ENCODE data around the gene CELF4.

Gene CELF4

DNA sequence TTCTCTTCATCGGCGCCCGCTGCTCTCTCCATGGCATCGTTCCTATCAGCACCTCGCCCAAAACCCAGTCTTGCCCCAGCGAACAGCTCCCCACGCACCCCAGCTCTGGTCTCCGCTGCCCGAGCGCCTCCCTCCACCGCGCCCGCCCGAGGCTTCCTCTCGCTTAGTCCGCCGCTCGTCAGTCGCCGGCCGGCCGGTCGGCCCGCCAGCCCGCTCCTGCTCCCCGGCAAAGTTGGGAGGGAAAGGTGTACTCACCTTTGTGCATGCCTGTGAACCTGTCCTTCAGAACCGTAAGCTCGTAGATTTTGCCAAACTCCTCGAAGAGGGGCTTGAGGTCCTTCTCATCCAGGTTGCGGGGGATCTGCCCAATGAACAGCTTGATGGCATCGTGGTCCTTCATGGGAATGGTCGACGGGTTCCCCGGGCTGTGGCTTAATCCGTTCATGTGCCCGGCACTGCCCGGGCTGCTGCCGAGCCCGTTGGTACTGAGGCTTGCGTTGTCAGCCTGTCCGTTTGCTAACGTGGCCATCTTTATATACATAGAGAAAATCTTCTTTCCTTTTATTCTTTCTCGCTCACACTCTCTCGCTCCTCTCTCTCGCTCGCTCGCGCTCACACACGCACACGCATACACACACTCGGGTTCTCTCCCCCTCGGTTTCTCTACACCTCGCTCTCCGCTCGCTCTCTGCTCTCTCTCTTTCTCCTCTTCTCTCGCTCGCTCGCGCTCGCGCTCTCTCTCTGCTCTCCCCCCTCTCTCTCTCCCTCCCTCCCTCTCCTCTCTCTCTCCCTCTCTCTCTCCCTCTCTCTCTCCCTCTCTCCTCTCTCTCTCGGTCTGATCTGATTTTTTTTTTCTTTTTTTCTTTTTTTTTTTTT is at the start of gene CELF4:
Gene CELF4, minus strand, starts transcription at position 698 of the 876 bp plus-strand sequence.
- peak in 33 of 58 donors; percentile 10 to 72 (median 48) for DNase-seq

DNA sequence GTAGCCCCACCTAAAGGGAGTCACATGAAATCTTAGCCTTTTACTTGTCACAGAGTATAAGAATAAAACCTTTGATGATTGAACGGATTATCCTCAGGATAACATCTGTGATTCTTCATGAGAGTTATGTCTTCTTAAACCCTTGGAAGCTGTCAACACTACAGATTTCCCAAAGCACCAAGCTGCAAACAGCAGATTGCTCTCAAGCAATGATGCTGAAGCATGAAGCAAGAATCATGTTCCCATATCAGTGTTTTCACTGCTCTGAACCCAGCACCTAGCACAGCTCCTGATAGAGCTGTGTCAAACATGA is 47.6 kb upstream of the CELF4 start:
- DNase-seq, result no peak

DNA sequence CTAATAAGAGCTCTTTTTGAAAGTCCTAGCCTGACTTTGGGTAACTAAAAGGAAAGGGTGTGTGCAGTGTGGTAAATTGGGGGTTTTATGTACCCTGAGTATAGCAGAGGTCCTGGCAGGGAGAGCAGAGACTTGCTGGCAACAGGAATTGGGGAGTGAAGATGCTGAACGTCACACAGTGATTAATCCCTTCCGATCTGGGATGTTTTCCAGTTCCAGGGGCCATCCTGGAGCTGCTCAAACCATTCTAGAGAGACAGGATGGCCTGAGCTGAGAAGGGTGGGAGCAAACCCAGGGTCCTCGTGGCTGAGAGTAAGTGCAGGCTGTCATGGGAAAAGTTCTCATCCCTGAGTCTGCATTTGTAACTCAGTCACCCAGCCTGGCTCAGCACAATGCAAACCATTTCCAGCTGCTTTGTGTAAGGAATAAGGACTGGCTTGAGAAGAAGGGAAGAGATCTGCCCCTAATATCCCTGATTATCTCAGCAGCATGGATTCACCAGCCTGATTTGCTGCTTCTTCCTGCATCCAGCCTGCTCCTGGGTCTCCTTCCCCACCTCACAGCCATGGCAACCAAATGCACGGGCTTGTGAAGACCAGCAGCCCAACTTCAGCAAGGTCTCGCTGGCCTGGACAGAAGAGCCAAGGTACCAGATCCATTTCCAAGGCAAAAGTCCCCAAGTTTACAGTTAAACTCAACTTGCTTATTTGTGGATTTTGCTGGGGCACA is 47.1 kb upstream of the CELF4 start:
- peak in 1 of 58 donors; percentile 4 for DNase-seq

DNA sequence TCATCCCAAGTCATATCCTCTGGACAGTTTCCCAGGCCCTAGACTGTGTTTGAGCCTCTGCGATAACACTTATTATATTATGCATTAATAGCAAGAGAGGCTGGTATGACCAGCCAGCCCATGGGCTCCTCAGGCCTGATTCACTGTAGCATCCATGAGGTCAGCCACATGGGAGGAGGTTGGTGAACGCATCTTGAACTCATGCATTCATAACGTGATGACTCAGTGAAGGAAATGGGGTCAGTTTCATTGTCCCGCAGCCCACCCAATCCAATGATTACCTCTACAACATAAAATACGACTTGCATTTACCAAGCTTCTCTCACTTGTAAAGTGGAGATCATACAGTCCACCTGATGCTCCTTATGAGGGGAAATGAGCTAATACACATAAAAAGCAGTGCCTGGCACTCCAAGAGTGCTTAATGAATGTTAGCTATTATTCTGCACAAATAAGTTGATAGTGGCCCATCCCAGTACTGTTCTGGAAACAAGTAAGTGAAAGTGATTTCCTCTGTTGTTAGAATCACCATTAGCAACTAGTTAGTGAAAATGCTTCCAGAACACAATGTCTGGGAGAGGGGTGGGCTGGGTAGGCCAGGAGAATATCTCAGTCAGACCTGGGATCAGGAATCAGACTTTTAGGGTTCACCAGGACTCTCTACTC is 46.1 kb upstream of the CELF4 start:
- no peak for DNase-seq

DNA sequence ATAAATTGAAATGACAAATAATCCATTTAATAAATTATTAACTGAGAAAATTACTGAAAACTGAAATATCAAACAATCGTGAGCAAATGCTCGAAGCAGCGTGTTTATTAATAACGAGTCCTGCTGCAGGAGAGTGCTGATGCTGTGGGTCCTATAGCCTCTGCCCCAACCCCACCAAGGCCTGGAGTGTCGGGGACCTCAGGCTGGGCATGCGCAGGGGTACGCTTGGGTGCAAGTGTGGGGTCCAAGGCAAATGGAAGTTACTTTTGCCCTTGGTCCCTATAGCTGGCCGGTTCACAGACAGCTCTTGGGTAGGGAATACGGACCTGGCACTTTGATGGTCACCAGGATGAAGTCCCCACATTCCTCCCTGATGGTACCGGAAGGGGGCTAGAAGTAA is 43.3 kb upstream of the CELF4 start:
- DNase-seq, result no peak

DNA sequence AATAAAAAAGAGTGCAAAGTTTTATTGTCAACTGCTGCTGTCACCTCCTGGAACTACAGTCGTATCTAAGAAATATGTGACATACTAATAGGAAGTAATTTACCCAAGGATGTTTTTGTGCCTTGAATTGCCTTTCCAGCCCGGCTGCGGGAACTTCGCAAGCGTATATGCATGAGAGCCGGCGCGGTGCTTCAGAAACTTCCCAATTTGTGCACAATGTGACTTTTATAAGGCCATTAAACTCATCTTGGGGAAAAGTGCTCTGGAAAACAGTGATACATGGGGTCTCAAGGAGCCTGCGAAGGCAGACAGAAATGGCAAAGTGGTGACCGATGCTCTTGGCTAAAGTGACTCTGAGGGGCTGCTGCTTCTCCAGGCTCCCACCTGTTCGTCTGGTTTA is 41.7 kb upstream of the CELF4 start:
- no peak for DNase-seq

DNA sequence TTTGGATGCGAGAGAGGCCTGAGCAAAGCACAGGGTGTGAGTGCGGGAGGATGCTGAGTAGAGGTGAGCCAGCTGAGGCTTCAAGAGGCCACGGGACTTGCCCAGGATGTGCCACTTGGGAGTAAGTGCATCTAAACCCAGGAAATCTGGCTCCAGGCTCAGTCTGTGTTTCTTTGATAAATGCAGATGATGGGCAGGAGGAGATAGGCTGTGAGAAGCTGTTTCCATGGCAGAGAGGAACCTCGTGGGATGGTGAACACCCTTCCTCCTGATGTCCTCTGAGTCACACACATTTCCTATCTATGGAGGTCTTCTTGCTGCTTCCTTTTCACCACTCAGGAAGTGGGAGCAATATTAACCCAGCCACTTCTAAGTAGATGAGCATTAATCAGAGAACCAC is 38.4 kb upstream of the CELF4 start:
- DNase-seq, result peak in 1 of 58 donors; percentile 18

DNA sequence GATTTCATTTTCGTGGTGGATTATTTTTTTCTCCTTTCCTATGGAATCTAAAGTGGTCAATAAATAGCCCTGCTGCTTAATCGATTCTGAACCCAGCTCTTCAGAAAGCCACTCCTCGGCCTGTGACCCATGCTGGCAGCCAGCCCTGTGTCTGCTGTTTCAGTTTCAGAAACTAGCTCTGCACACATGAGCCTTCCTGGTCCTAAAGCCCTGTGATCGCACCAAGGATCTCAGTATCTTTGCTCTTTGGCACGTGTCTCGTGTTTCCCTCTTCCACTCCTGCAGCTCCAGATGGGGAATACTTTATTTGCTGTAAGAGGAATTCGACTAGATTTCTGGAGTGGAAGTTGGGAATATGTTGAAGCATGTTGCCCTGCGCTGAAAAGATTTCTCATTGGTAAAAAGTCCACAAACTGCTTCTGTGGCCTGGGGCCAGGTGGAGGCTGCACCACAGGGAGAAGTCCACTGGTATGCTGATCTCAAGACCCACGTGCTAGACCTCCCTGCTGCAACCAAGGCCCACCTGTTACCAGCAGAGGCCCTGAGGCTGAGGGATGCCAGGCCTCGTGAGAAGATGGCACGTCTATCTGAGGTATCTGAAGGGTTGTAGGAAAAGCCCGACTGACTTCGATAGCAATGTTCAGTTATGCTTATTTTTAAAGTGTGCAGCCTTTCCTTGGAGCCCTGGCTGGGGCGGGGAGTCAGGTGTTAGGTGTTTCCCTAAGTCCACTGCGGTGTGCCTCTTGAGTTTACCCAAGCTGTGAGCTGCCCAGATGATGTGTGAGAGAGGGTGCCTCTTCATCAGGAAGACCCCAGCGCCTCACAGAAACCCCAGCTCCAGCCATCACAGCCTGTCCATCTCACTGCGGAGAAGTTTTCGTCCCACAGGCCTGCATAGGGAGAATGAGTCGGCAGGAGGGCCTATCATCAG is 33.6 kb upstream of the CELF4 start:
- no peak for DNase-seq

DNA sequence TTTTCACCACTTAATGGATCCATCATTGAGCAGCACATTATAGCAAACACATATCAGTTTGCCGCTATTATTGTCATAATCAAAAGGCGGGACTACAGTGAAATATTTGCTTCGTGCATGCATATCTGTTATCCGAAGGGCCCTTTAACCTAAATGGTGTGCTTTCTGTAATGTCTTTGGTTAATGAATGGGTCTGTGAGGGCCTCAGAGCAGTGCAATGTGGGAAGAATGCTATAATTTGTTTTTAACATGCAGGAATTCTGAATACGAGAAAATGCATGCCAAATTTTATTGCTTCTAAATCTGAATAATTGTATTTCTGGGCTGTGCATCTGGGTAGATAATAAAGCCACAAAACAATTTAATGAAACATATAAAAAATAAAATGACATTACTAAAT is 32.8 kb upstream of the CELF4 start:
- no peak for DNase-seq

DNA sequence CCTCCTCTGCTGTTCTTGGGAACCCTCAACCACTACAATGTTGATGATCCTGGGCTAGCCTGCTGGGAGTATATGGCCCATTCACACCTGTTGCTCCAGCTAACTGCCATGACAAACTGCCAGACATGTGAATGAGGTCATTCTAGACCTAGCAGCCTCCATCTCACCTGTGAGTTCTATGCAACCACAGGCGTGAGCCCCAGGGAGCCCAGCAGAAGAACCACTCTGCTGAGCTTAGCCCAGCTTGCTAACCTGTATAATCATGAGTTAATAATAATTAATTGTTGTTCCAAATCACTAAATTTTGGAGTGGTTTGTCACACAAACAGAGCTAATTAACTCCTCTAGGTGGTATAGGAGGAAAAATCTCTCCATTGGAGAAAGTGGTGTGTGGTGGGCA is 24.7 kb upstream of the CELF4 start:
- no peak for DNase-seq

DNA sequence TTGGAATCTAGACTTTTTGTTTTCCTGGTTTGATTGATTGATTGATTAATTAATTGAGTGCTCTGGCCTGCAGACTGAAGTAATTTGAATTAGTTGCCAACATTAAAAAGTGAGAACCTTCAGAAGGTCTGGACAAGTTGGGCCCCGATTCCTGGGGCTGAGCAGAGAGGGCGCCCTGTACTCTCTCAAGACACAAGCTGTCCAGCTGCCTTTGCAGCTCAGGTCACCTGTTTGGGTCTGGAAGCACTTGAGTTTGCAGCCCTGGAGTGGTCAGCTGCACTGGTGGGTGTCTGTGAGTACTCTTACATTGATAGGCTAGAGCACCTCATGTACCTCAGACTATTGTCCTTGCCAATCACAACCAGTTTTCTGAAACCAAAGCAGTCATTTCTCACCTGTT is 22.7 kb upstream of the CELF4 start:
- no peak for DNase-seq

DNA sequence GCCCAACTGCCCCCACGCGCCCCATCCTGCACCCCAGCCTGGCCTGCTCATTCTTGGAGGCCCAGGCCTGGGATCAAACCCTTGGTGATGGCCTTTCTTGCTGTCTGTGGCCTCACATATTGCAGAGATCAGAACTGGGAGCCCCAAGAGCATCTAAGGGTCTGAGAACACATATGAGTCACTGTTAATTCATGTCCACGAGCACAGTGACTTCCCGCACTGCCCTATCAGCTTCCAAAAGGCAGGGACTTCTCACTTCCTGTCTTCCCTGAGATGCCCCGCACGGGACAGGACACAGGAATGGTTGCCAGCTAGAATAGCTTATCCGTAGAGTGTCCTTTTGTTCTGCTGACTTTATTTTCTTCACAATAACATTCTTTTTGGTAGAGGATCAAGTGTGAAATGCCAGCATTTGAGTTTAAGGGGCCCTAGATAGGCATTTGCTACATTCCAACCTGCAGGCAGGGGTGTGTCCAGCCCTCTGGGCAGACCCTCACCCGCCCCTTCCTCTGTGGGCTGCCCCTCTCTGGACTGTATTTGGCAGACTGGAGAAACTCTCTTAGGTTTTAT is 21.1 kb upstream of the CELF4 start:
- no peak for DNase-seq

DNA sequence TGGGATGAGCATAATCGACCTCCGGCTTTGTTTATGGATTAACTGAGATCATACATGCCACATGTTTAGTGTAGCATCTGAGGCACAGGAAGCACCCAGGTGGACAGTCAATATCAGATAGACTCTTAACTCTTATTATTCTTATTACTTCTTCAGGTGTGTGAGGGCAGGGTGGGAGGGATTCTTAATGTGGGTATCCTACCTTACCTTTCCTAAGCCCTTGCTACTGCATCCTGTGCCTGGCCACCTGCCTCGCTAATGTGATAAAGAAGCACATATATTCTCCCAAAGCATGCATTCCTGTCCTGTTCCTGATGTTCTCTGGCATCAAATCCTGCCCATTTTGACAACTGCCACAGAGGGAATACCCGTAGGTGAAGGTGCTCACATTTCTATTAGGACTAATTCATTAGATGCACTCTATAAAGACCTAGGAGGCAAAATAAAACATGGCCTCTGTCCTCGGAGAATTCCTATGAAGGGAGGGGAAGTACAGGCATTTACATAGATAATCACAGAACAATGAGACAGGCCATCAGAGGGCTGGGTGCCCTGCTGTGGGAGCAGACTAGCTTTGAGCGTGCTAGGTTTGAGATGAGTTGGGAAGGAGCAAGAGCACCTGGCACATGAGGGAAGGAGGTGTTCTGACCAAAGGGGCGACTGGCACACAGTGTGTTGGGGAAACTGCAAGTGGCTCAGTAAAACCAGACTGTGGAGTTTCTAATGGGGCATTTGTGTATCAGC is 19.5 kb upstream of the CELF4 start:
- no peak for DNase-seq

DNA sequence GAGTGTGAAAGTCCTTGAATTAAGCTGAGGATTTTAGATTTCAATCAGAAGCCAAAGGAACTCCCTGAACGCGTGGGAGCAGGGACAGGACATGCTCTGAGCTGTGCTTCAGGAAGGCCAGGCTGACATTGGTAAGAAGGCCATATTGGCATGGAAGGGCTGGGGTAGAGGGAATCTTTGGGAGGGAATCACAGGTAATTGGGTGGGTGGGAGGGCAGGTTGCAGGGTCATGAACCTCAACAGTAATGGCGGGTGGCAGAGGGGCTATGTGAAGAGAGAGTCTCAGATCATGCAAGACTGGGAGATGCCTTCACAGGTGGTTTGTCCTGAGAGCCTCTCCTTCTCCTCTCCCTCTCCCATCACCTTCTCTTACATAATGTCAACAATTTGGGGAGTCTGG is 18.6 kb upstream of the CELF4 start:
- no peak for DNase-seq

DNA sequence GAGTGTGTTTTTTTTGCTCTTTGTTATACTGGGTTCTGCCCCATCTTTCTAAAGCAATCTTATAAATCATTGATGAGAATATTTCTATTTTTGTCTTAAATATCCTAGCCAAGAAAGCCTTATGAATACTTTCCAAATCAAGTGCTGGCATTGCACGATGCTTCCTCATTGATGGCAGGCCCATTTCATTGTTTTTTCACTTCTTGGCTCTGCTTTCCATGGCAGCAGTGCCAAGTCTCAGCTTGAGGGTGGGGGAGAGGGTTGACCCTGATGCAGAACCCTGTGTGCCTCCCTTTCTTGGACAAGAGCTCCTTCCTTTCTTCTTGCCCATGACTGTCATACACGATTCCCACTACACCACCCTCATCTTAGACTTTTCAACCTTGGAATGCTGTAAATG is 16.7 kb upstream of the CELF4 start:
- DNase-seq, result peak in 14 of 58 donors; percentile 20 to 62 (median 34)

DNA sequence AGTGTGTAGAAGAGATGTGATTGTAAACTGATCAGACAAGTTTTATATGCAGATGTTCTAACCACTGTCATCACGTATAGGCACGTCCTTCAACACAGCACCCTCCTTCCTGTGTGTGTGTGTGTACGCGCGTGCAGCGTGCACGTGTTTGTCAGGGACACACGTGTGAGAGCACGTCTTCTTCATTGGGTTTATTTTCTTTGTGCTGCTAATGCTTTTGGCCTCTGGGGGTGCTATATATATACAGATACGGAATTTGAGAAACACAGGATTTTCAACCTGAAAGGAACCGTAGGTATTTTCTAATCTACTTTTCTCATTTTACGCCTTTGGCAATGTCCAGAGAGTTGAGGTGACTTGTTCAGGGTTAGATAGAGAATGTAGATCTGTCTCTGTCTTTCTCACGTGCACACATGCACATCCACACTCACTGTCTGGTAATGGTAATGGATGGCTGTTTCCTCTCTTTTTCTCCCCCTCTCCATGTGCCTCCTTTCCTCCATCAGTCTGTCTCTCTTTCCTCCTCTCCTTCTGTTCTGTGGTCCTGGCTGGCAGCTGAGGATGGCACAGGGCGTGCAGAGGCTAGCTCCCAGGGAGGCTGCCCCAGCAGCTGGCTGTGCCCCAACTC is 13.4 kb upstream of the CELF4 start:
- DNase-seq, result peak in 14 of 58 donors; percentile 14 to 67 (median 32)

DNA sequence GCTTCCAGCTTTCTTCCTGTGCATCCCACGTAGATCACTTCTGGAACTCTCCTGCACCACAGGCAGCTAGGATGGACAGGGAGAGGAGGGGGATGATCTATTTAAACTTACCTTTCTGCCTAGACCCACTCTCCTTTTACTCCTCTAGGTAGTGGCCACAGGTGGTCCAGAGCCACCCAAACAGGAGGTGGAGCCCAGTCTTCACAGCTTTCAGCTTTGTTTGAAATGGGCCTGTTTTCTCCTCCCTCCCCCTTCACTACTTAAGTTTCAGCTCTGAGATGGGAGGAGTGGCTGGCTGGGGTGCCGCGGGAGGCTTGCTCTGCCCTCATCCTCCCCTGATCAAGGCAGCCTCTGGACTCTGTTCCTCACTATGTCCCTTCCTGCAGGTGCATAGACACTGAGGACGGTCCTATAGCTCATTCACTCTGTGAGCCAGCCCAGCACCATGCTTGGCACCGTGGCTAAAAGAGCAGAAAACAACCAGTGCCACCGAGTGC is 12.6 kb upstream of the CELF4 start:
- no peak for DNase-seq

DNA sequence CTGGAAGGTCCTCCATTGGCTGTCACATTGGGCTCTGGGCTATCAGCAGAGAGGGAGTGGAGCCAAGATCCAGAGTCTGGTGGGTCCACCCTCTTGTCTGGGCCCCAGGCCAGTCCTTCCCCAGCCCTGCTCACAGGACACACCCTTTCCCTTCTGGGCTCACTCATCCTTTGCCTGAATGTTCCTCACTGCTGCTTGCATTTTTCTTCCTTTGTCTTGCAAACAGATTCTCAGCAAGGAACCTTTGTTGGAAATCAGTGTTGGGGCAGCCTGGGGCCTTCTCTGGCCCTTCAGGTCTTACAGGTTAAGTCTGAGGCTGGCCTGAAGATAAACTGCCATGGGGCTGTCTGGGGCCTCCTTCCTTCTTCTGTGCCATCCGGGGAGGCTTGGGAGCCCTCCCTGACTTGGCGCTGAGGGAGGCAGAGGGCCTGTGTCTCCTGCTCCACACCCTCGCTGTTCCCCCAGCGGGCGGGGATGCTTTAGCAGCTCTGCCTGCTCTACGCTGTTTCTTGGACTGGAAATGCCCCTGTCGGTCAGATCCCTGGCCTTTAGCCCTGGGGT is 11.5 kb upstream of the CELF4 start:
- no peak for DNase-seq

DNA sequence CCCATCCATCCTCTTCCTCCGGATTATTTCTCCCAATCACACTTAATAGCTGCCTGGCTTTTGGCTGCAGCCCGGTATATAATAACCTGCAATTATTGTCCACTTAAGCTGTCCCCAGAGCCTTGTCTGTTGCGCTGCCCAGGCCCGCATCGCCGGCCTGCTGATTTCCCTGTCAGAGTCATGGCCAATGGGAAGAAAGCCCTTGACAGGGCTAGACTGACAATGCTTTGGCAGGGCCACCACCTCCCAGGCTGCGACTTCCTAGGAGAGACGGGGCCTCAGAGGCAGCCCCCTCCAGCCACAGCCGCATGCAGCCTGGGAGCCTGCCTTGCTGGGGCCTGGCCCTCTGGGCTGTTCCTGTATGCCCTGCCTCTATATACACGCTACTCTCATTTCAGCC is 10.0 kb upstream of the CELF4 start:
- DNase-seq, result no peak
